Esophagus squamous epithelium (tissue), 5 donors: ENCODE measurements around the gene PALM. TPM values are rescaled to one million over a fixed set of nuclear protein-coding genes. Genes with fewer than 3 reads are reported as not detected.

Experiments used
- DNase-seq: peaks from one replicate; lab custom pipeline; 2025; lab: John Stamatoyannopoulos, UW
- H3K27ac ChIP-seq, 4 donors: fragments of 200-600 bp; sonication (generic); one replicate each; pipeline ENCODE4 v1.5.1; 2016 to 2019; ENCODE audit warnings: mild to moderate bottlenecking in 1 of 4
- H3K27me3 ChIP-seq, 4 donors: fragments of 200-600 bp; sonication (generic); 1 replicate in 3 of 4; 2 replicates in 1 of 4; pipeline versions ENCODE4 v1.5.1 to v1.6.0; 2017 to 2021; ENCODE audit warnings: antibody characterized with exemption in 1 of 4
- H3K36me3 ChIP-seq, 3 donors: fragments of 200-600 bp; sonication (generic); one replicate each; pipeline ENCODE4 v1.5.1; 2016 to 2019
- H3K4me1 ChIP-seq, 3 donors: fragments of 200-600 bp; sonication (generic); one replicate each; pipeline ENCODE4 v1.5.1; 2017 to 2019
- H3K4me3 ChIP-seq, 4 donors: fragments of 200-600 bp; sonication (generic); 1 replicate in 3 of 4; 2 replicates in 1 of 4; pipeline ENCODE4 v1.5.1; 2016 to 2019; ENCODE audit warnings: mild to moderate bottlenecking in 2 of 4, moderate library complexity in 1 of 4
- H3K9me3 ChIP-seq, 3 donors: fragments of 200-600 bp; sonication (generic); one replicate each; pipeline ENCODE4 v1.5.1; 2016 to 2019
- POLR2A ChIP-seq, 4 donors: fragments of 450-650 bp; IDR thresholded peaks; one replicate each; pipeline ENCODE4 v1.6.1; 2017; ENCODE audit warnings: antibody characterized with exemption in 4 of 4, mild to moderate bottlenecking in 4 of 4, moderate library complexity in 3 of 4
- WGBS, 2 donors: methylation state at CpG; one replicate each; pipeline ENCODE4 v1.1.5; 2018; 5-methylcytosine and 5-hydroxymethylcytosine counted together
- intact Hi-C: fragments of 100-400 bp; cut with DNase I; formaldehyde crosslinking; loops from one replicate; pipeline ENCODE4 v1.15.0; 2022
- total RNA-seq, 4 donors: library from RNA; depleted of rRNA; stranded (reverse); fragments of >200 nt; gene quantifications; one replicate each; pipeline ENCODE4 v1.1.0, GENCODE V29; 2016
- TF ChIP-seq, protein P1 (sequence below), 6 experiments: fragments of 450-650 bp in 4 of 6; fragments of 200-600 bp in 2 of 6; sonication (generic) in 2 of 6; IDR thresholded peaks; one replicate each; pipeline ENCODE4 v1.5.1; 2016 to 2019; ENCODE audit warnings: antibody characterized with exemption in 6 of 6, mild to moderate bottlenecking in 4 of 6, moderate library complexity in 4 of 6
- donor health status: DM: yes; HTN: yes; CAD: no.

PALM gene
- total RNA-seq, 4 donors from 2014 or later: 2.6 to 19.3 (median 6.5) TPM

DNA sequence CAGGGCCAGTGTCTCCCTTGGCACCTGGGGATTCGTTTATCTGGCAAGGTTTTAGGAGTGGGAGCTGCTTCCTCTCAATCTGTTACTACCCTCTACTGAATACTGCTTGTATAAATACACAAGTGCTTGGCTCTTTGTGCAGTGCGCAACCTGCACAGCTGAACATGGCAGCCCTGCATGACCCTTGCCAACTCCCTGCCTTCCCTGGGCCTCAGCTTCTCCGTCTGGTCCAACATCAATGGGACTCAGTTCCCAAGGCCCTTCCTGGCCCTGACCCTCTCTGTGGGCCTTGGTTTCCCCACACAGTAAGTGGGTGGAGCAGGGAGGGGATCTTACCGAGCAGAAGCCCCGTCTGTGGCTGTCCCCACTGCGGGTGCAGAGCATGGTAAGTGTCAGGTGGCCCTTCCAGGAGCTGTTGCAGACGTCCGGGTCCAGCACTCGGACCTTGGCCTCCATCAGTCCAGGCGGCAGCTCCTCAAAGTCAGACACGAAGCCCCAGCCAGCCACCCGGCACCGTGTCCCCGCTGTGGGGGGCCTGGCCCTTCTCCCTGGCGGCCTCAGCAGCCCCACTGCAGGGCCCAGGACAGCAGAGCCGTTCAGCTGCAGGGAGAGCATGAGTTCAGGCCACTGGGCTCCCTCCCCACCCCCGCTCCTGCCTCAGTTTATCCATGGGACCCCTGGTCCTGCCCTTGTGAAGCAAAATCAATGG, 22.0 kb upstream of the PALM start:
- Histone ChIP-seq H3K4me1 (no peaks in the 10 kb centered on the region), H3K27ac (no peak overlapping the region), H3K27me3 (no peaks in the 10 kb centered on the region), H3K4me3 (no peak overlapping the region), H3K9me3 (no peaks in the 10 kb centered on the region), H3K36me3 (no peaks in the 10 kb centered on the region)
- DNase-seq: no peak
- intact Hi-C loops: no loop called here
- TF ChIP-seq POLR2A (IDR thresholded peaks at IDR 0.05): no peak
- TF ChIP-seq, protein P1, sequence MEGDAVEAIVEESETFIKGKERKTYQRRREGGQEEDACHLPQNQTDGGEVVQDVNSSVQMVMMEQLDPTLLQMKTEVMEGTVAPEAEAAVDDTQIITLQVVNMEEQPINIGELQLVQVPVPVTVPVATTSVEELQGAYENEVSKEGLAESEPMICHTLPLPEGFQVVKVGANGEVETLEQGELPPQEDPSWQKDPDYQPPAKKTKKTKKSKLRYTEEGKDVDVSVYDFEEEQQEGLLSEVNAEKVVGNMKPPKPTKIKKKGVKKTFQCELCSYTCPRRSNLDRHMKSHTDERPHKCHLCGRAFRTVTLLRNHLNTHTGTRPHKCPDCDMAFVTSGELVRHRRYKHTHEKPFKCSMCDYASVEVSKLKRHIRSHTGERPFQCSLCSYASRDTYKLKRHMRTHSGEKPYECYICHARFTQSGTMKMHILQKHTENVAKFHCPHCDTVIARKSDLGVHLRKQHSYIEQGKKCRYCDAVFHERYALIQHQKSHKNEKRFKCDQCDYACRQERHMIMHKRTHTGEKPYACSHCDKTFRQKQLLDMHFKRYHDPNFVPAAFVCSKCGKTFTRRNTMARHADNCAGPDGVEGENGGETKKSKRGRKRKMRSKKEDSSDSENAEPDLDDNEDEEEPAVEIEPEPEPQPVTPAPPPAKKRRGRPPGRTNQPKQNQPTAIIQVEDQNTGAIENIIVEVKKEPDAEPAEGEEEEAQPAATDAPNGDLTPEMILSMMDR (IDR thresholded peaks at IDR 0.05): no peak
- WGBS, 2 donors: 69 to 71% methylated on average over 5 to 8 of the region's 17 CpGs

DNA sequence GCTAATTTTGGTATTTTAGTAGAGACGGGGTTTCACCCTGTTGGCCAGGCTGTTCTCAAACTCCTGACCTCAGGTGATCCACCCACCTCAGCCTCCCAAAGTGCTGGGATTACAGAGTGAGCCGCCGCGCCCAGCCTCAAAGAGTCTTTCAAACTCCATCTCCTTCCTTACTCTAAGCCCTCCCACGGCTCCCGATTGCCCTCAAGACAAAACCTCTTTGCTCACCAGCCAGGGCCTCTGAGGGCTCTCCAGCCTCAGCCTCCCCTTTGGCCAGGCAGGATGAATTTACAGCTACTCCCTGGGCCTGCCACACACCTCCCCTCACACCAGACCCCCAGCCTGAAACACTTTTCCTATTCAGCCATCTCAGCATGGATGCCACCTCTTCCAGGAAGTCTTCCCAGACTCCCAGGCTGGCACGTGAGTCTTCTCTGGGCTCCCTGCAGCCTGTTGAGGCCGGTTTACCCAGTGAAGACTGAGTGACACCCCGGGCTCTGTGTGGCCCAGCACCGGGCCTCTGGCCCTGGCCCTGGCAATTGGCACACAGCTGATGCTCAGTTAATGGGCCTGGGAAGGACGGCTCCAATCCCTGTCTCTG, 21.1 kb upstream of the PALM start:
- DNase-seq: no peak
- 77 to 90% methylated on average over 7 to 10 of the region's 11 CpGs for WGBS, 2 donors
- H3K36me3 ChIP-seq: no peaks in the 10 kb centered on the region
- no peak overlapping the region for H3K27ac ChIP-seq
- H3K27me3 ChIP-seq: no peaks in the 10 kb centered on the region
- intact Hi-C loops: no loop called here
- no peak overlapping the region for H3K4me3 ChIP-seq
- no peak for TF ChIP-seq POLR2A (IDR thresholded peaks at IDR 0.05)
- TF ChIP-seq, protein P1 (IDR thresholded peaks at IDR 0.05): no peak
- no peaks in the 10 kb centered on the region for H3K4me1 ChIP-seq
- H3K9me3 ChIP-seq: no peaks in the 10 kb centered on the region

DNA sequence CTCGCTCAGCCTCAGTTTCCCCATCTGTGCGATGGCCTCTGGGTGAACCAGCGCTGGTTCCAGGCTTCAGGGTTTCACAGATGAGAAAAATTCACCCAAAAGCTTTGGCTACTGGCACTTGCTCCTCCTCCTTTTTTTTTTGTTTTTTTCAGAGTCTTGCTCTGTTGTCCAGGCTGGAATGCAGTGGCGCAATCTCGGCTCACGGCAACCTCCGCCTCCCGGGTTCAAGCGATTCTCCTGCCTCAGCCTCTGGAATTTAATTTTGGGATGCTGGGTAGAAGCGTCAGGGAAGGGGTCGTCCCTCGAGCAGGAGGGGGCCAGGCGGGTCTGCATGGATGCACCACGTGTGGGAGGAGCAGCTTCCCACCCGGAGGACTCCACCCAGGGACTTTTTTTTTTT, 20.5 kb upstream of the PALM start:
- no peaks in the 10 kb centered on the region for H3K27me3 ChIP-seq
- intact Hi-C loops: no loop called here
- H3K36me3 ChIP-seq: no peaks in the 10 kb centered on the region
- TF ChIP-seq, protein P1 (IDR thresholded peaks at IDR 0.05): no peak
- no peak for TF ChIP-seq POLR2A (IDR thresholded peaks at IDR 0.05)
- H3K27ac ChIP-seq: no peak overlapping the region
- WGBS, 2 donors: 66 to 82% methylated on average over 9 to 14 of the region's 15 CpGs
- H3K9me3 ChIP-seq: no peaks in the 10 kb centered on the region
- no peaks in the 10 kb centered on the region for H3K4me1 ChIP-seq
- no peak overlapping the region for H3K4me3 ChIP-seq
- no peak for DNase-seq

DNA sequence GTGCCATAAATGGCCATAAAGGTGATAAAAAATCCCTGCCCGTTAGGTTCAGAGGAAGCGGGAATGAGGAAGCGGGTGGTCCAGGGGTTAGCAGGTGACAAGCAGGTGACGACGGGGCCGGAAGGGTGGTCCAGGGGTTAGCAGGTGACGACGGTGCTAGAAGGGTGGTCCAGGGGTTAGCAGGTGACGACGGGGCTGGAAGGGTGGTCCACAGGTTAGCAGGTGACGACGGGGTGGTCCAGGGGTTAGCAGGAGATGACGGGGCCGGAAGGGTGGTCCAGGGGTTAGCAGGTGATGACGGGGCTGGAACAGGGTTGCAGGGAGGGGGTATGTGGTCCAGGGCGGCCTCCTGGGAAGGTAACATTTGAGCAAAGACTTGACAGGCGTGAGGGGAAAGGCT, 19.7 kb upstream of the PALM start:
- WGBS, 2 donors: 85 to 90% methylated on average over 17 of the region's 17 CpGs

DNA sequence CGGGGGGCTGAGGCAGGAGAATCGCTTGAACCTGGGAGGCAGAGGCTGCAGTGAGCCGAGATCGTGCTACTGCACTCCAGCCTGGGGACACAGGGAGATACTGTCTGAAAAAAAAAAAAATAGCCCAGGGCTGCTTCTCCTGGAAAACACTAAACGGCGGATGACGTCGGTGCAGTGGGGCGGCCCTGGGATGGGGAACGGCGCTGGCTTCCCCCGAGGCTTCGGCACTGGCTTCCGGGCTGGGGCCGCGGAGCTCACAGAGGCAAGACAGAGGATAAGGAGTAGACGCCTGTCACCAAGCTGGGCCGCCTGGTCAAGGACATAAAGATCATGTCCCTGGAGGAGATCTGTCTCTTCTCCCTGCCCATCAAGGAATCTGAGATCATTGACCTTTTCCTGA, 18.5 kb upstream of the PALM start:
- intact Hi-C loops: no loop called here
- no peak for TF ChIP-seq POLR2A (IDR thresholded peaks at IDR 0.05)
- TF ChIP-seq, protein P1 (IDR thresholded peaks at IDR 0.05): no peak
- no peak for DNase-seq

More for the DNA sequence above, 19.7 kb upstream of the PALM start:
- no peak overlapping the region for H3K27ac ChIP-seq
- no peaks in the 10 kb centered on the region for H3K9me3 ChIP-seq
- H3K4me1 ChIP-seq: no peaks in the 10 kb centered on the region
- H3K27me3 ChIP-seq: no peaks in the 10 kb centered on the region
- H3K4me3 ChIP-seq: no peak overlapping the region
- TF ChIP-seq POLR2A (IDR thresholded peaks at IDR 0.05): no peak
- TF ChIP-seq, protein P1 (IDR thresholded peaks at IDR 0.05): no peak
- intact Hi-C loops: no loop called here
- no peak for DNase-seq
- H3K36me3 ChIP-seq: no peaks in the 10 kb centered on the region

More for the DNA sequence above, 18.5 kb upstream of the PALM start:
- no peaks in the 10 kb centered on the region for H3K9me3 ChIP-seq
- 75 to 84% methylated on average over 17 to 18 of the region's 18 CpGs for WGBS, 2 donors
- no peaks in the 10 kb centered on the region for H3K36me3 ChIP-seq
- no peak overlapping the region for H3K27ac ChIP-seq
- no peak overlapping the region for H3K4me3 ChIP-seq
- H3K4me1 ChIP-seq: no peaks in the 10 kb centered on the region
- peaks cover 0 to 9% (median 0%) of the 10 kb centered on the region in 4 donors for H3K27me3 ChIP-seq
